Measurements from ENCODE around the gene CD2BP2.
"Not testable (repeated sequence)": the region's sequence is repeated elsewhere in the genome, so short reads cannot be mapped to it uniquely, and the experiment has no call there.

Gene CD2BP2

DNA sequence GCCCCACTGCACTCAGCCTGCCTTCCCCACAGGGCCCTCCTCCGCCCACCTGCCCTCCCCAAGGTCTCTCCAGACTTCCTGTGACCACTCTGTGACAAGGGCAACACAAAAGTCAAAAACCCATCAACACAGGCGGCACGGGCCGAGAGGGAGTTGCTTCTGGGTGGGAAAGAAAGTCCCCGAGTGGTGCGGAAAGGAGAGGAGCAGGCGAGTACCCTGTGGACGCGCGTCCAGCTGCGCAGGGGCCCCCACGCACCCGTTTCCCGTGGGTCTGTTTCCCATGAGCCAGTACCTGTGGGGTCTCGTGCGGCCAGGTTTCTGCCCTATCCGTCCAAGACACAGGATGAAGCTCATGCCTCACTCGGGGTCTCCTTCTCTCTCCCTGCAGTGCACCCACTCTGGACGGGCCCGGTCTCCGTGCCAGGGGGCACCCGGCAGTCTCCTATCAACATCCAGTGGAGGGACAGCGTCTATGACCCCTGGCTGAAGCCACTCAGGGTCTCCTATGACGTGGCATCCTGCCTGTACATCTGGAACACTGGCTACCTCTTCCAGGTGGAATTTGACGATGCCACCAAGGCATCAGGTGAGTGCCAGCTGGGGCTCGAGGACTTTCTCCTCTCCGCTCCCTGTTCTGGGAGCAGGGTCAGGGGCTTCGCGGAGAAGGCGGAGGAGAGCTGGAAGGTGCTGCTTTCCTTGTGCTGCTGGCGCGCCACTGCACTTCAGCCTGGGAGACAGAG lies 12.2 kb downstream of the CD2BP2 start:
- DNase-seq (ENCODE audit: low read depth, low spot score): no peak

- DNase-seq (ENCODE audit: low read depth, low spot score): not testable (repeated sequence)
These were observed 13.1 kb downstream of the CD2BP2 start for GRCh38 chr16:30341971-30342370.

DNA sequence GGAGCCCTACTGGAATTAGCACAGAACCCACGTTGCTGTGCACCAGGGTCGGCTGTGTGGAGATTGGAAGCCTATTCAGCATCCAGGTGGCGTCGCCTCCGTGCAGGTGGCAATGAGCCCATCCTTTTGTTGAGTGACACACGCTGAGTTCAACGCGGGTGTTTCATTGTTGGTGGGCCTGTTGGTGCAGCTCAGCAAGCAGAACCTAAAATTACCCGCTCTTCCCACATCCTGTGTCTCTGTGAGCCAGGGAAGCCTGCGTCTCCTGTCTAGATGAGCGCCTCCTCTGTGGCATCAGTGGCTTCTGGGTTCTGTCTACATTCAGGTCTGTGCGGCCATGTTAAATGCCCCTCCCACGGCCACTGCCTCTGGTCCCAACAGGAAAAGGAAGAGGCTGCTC lies 14.5 kb downstream of the CD2BP2 start:
- no peak for DNase-seq (ENCODE audit: low read depth, low spot score)

DNA sequence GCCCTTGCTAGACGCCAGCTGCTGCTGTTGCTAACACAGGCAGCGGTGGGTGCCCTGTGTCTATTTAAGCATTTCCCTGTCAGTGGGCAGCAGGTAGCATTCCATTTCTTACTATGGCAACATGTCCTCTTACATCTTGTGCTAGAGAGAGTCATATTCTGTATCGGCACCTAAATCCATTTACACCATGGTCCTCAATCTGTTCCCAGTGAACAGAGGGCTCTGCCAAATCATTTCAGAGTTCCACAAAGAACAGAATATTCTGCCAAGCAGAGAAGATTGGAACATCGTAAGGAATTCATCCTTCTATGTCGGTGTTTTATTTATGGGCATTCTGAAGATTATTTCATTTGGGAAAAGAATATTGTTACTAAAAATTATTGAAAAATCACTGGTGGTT lies 16.4 kb downstream of the CD2BP2 start:
- not testable (repeated sequence) for DNase-seq (ENCODE audit: low read depth, low spot score)

- not testable (repeated sequence) for DNase-seq (ENCODE audit: low read depth, low spot score)
These were observed 17.1 kb downstream of the CD2BP2 start for GRCh38 chr16:30337964-30338357.

DNA sequence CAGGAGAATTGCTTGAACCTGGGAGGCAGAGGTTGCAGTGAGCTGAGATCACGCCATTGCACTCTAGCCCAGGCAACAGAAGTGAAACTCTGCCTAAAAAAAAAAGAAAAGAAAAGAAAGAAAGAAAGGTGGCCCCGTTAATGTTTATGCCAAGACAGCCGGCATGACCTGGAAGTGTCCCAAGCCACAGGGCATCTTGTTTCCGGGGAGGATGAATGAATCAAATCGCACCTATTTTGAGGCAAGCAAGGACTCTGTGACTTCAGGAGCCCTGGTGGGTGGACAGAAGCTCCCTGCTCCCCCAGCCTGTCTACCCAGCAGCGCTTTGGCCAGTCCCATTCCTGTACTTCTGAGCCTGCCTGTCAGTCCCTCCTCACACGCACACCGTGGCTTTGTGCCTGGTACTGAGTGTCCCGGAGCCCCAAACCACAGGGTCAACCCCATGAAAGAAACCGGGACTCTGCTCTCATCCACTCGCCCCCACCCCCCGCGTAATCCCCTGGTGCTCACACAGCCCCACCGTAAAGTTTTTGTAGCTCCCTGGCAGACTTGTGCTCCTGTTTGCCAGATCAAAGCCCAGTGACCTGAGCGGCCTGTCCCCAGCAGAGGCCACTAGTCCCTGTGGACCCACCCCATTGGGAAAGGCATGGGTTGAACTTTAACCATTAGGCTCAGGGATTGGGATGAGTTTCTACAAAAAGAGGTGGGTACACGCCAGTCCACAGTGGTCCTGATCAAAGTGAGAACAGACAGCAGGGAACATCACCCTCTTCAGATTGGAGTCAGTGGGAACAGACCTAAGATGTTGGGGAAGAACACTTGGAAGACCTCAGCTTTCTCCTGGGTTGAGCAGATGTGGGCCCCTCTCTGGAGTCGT lies 19.3 kb downstream of the CD2BP2 start:
- no peak for DNase-seq (ENCODE audit: low read depth, low spot score)

DNA sequence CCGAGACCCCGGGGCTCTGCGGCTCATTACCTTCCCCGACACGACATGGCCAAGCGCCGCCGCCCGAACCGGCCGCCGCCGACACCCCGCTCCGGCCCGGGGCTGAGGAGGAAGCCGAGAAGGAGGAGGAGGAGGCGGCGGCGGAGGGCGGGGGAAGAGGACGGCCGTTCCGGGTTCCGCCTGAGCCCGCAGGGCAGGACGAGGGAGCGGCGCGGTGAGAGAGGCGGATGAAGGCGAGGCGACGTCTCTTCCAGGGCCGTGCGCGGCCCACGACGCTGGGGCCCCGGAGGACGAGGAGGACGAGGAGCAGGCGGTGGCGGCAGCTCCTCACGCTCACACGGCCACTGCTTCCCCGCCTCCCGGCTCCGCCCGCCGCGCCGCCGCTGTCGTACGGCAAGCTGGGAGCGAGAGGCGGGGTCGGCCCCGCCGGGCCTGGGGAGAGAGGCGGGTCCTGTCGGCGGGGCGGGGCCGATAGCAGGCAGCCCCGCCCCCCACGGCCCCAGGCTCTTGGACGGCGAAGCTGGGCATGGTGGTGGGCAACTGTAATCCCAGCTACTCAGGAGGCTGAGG lies 20.0 kb downstream of the CD2BP2 start:
- not testable (repeated sequence) for DNase-seq (ENCODE audit: low read depth, low spot score)

GRCh38 chr16:30334473-30334989 lies 20.6 kb downstream of the CD2BP2 start:
- not testable (repeated sequence) for DNase-seq (ENCODE audit: low read depth, low spot score)

GRCh38 chr16:30324220-30324619 lies 30.9 kb downstream of the CD2BP2 start:
- DNase-seq (ENCODE audit: low read depth, low spot score): not testable (repeated sequence)

- not testable (repeated sequence) for DNase-seq (ENCODE audit: low read depth, low spot score)
These were observed 36.5 kb downstream of the CD2BP2 start for GRCh38 chr16:30318647-30319046.

DNA sequence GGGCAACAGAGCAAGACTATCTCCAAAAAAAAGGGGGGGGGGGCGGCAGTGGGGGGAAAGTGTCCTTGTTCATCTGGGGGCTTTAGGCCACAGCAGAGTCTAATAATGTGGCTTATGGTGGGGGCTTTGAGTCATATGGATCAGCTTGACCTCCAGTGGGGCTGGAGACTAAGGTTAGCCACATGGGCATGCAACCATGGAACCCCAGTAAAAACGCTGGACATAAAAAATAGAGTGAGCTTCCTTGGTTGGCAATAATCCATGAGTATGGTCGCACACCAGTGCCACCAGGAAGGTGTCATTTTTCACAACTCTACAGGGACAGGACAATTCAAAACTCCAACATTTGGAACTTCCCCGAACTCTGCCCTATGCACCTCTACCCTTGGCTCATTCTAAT lies 44.2 kb downstream of the CD2BP2 start:
- not testable (repeated sequence) for DNase-seq (ENCODE audit: low read depth, low spot score)

DNA sequence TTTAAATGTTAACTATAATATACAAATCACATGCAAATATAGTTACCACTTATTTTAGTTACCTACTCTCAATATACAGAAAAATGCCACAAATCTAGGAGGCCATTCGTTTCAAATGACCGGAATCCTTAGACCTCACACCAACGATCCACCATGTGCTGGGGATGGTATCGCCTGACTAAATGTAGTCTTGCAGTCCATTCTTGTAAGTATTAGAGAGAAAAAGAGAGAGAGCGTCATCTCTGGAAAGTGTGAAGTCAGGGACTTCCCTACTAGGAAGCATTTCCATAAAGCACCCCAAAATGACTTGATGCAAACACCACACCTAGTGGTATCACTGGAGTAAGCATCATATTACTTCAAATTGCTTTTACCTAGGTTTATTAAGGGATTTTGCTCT lies 45.9 kb downstream of the CD2BP2 start:
- not testable (repeated sequence) for DNase-seq (ENCODE audit: low read depth, low spot score)
